Measurements from ENCODE around the gene TMEM213.

DNA sequence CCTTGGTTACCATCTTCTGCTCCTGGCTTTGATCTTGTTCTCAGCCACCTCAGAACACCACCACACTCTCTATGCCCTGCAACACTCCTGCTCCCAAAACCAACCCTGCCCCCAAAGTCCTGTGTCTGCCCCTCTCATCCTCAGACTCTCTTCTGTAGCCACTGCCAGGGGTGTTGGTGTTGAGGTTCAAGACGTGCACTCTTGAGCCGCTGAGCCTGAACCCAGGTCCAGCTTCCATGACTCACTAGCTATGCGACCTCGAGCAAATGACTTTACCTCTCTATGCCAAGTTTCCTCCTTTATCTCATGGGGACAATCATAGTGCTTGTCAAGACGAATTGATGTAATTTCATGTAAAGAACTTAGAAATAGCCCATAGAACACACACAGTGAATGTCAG lies 1.0 kb downstream of the TMEM213 start:
- TF ChIP-seq, protein P1, sequence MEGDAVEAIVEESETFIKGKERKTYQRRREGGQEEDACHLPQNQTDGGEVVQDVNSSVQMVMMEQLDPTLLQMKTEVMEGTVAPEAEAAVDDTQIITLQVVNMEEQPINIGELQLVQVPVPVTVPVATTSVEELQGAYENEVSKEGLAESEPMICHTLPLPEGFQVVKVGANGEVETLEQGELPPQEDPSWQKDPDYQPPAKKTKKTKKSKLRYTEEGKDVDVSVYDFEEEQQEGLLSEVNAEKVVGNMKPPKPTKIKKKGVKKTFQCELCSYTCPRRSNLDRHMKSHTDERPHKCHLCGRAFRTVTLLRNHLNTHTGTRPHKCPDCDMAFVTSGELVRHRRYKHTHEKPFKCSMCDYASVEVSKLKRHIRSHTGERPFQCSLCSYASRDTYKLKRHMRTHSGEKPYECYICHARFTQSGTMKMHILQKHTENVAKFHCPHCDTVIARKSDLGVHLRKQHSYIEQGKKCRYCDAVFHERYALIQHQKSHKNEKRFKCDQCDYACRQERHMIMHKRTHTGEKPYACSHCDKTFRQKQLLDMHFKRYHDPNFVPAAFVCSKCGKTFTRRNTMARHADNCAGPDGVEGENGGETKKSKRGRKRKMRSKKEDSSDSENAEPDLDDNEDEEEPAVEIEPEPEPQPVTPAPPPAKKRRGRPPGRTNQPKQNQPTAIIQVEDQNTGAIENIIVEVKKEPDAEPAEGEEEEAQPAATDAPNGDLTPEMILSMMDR (IDR thresholded peaks at IDR 0.05) = no peak
- TF ChIP-seq POLR2A (IDR thresholded peaks at IDR 0.05) = no peak
